Measurements from ENCODE around the gene RRP9.

RRP9 gene

DNA sequence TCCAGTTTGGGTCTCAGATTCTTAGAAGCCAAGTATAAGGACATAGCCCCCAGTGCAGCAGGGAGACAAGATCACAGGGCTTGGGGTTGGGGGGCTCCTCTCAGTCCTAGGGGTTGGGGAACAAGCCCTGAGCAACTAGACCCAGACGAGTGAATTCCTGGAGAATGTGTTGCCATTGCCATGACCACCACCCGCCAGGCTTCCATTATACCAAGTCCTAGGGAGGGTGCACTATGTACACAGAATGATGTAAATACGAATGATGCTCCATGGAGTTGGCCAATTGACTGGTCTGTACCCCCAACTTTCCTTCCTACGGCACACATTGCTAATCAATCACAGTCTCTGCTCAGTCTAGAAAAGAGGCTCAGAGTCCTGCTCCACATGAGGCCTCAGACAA is 47.3 kb downstream of the RRP9 start:
- DNase-seq: no peak
- no peak overlapping the region for H3K4me3 Mint-ChIP-seq
- TF ChIP-seq CTCF (IDR thresholded peaks at IDR 0.05): no peak
- no peaks in the 10 kb centered on the region for H3K4me1 Mint-ChIP-seq
- H3K27ac Mint-ChIP-seq: no peak overlapping the region
- H3K27me3 Mint-ChIP-seq (ENCODE audit: low read depth, poor library complexity): peaks cover 14% of the 10 kb centered on the region
- no peaks in the 10 kb centered on the region for H3K9me3 Mint-ChIP-seq
- no peaks in the 10 kb centered on the region for H3K36me3 Mint-ChIP-seq (ENCODE audit: low read depth)

DNA sequence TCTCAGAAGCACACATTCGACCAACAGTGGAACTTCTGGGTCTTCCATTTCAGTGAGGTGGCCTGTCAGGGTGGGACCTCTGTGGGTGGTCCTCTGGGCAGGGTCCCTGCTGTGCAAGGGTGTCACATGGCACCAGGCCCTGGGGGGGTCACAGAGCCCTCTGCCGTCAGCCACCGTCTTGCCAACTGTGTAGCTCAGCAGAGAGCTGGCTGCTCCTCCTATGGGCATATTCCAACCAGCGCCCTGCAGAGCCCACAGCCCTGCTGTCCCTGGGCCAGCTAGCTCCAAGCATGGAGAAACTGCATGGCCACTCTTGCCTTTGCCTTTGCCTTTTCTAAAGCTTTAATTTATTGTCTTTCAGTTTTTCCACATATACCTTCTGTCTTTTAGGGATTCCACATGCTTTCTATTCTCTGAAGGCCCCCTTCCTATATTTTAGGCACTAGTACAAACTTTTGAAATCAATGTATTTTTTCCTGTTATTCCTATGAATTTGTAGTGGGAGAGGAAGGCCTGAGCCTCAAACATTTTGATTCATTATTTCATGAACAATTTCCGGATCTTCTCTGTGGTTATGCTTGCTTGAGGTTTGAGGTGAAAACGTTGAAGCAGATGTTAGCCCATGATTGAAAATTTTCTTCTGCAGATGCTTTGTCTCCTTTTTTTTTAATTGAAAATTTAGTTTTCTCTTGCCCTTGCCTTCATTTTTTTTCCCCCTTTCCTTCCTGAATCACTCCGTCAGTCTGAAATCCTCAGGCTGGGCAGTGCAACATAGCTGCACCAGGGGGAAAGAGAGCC is 50.3 kb downstream of the RRP9 start:
- Mint-ChIP-seq H3K9me3 (no peaks in the 10 kb centered on the region), H3K4me1 (no peaks in the 10 kb centered on the region), H3K36me3 (ENCODE audit: low read depth) (no peaks in the 10 kb centered on the region), H3K4me3 (no peak overlapping the region), H3K27me3 (ENCODE audit: low read depth, poor library complexity) (peaks cover 6% of the 10 kb centered on the region), H3K27ac (no peak overlapping the region)
- no peak for DNase-seq
- no peak for TF ChIP-seq CTCF (IDR thresholded peaks at IDR 0.05)

DNA sequence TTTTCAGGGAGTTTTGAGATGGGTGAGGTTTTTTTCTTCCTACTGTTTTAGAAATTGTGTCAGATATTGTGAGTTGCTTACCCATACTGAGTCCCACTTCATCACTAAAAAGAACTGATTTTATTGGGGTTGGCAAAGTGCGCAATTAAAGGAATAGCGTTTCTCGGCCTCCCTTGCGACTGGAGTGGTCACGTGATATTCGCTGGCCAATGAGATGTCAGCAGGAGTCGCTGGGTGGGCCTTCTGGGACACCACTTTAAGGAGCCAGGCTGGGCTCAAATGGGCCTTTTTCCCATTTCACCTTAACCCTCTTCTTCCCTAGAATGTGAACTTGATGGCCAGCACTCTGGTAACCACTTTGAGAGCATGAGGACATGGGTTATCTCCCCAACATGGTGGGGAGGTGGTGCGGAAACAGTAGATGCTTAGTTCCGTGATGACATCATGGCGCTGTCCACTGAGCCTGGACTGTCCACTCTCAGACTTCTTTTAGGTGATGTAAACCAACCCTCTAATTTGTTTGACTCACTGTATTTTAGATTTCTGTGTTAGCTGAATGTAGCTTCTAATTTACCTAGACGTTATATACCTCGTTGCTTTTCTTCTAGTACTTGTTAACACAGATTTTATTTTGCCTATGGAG is 53.1 kb downstream of the RRP9 start:
- H3K4me1 Mint-ChIP-seq: peaks cover 3% of the 10 kb centered on the region
- H3K36me3 Mint-ChIP-seq (ENCODE audit: low read depth): no peaks in the 10 kb centered on the region
- no peak for DNase-seq
- peaks cover 6% of the 10 kb centered on the region for H3K27me3 Mint-ChIP-seq (ENCODE audit: low read depth, poor library complexity)
- no peak overlapping the region for H3K4me3 Mint-ChIP-seq
- no peaks in the 10 kb centered on the region for H3K9me3 Mint-ChIP-seq
- TF ChIP-seq CTCF (IDR thresholded peaks at IDR 0.05): no peak
- H3K27ac Mint-ChIP-seq: no peak overlapping the region

DNA sequence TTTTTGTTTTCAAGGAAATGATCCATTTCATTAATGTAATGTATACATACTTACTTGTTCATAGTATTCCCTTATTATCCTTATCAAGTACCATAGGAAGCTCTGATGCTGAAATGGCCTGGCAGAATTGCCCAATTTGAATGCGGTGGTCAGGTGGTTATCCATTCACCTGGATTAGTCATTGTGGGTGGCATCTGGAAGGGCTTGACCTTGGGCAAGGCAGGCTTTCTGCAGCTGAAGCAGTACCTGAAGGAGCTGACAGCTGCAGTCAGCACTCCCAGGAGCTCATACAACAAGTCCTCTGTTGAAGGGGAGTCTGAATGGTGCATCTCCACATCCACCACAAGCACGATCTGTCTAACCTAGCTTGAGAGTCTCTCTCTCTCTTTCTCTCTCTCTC is 54.1 kb downstream of the RRP9 start:
- no peak overlapping the region for H3K27ac Mint-ChIP-seq
- no peaks in the 10 kb centered on the region for H3K9me3 Mint-ChIP-seq
- peaks cover 6% of the 10 kb centered on the region for H3K27me3 Mint-ChIP-seq (ENCODE audit: low read depth, poor library complexity)
- DNase-seq: no peak
- H3K4me1 Mint-ChIP-seq: peaks cover 5% of the 10 kb centered on the region
- H3K36me3 Mint-ChIP-seq (ENCODE audit: low read depth): no peaks in the 10 kb centered on the region
- TF ChIP-seq CTCF (IDR thresholded peaks at IDR 0.05): no peak
- no peak overlapping the region for H3K4me3 Mint-ChIP-seq

- no peaks in the 10 kb centered on the region for H3K9me3 Mint-ChIP-seq
- no peak for TF ChIP-seq CTCF (IDR thresholded peaks at IDR 0.05)
- peaks cover 9% of the 10 kb centered on the region for H3K27me3 Mint-ChIP-seq (ENCODE audit: low read depth, poor library complexity)
- no peak overlapping the region for H3K27ac Mint-ChIP-seq
- no peak overlapping the region for H3K4me3 Mint-ChIP-seq
- no peaks in the 10 kb centered on the region for H3K36me3 Mint-ChIP-seq (ENCODE audit: low read depth)
- H3K4me1 Mint-ChIP-seq: peaks cover 5% of the 10 kb centered on the region
- no peak for DNase-seq
Measured at GRCh38 chr3:51886447-51886846, 55.3 kb downstream of the RRP9 start.
